ENCODE measurements around the gene CFAP57. TPM values are rescaled to one million over a fixed set of nuclear protein-coding genes. Genes with fewer than 3 reads are reported as not detected.
A peak's percentile ranks its signal among the peaks of the same experiment; 100 is the strongest.

CFAP57 gene
- total RNA-seq, 1 donor from 2014 or later, result 0.27 TPM

- Mint-ChIP-seq H3K36me3 (peaks cover 6% of the 10 kb centered on the region), H3K4me3 (no peak overlapping the region), H3K4me1 (peaks cover 9% of the 10 kb centered on the region), H3K27me3 (ENCODE audit: low read depth) (no peaks in the 10 kb centered on the region), H3K27ac (no peak overlapping the region), H3K9me3 (peaks cover 29% of the 10 kb centered on the region)
- TF ChIP-seq CTCF (IDR thresholded peaks at IDR 0.05; ENCODE audit: unreplicated experiment), result no peak
- no peak for DNase-seq (ENCODE audit: low spot score in 2 of 2, unreplicated experiment in 2 of 2)
Measured at GRCh38 chr1:43194509-43194908, 22.4 kb downstream of the CFAP57 start.

- no peak for DNase-seq (ENCODE audit: low spot score in 2 of 2, unreplicated experiment in 2 of 2)
- Mint-ChIP-seq H3K4me3 (no peak overlapping the region), H3K27me3 (ENCODE audit: low read depth) (no peaks in the 10 kb centered on the region), H3K27ac (no peak overlapping the region), H3K4me1 (peaks cover 9% of the 10 kb centered on the region), H3K9me3 (peaks cover 10% of the 10 kb centered on the region), H3K36me3 (peaks cover 2% of the 10 kb centered on the region)
- TF ChIP-seq CTCF (IDR thresholded peaks at IDR 0.05; ENCODE audit: unreplicated experiment), result no peak
Measured at GRCh38 chr1:43197343-43198127, 25.4 kb downstream of the CFAP57 start.

- H3K27me3 Mint-ChIP-seq (ENCODE audit: low read depth), result no peaks in the 10 kb centered on the region
- no peak overlapping the region for H3K27ac Mint-ChIP-seq
- H3K4me3 Mint-ChIP-seq, result no peak overlapping the region
- no peak for TF ChIP-seq CTCF (IDR thresholded peaks at IDR 0.05; ENCODE audit: unreplicated experiment)
- H3K36me3 Mint-ChIP-seq, result peaks cover 9% of the 10 kb centered on the region
- peaks cover 9% of the 10 kb centered on the region for H3K4me1 Mint-ChIP-seq
- DNase-seq (ENCODE audit: low spot score in 2 of 2, unreplicated experiment in 2 of 2), result no peak
- peaks cover 14% of the 10 kb centered on the region for H3K9me3 Mint-ChIP-seq
Measured at GRCh38 chr1:43199093-43199726, 27.1 kb downstream of the CFAP57 start.

GRCh38 chr1:43203859-43204258, 31.7 kb downstream of the CFAP57 start:
- no peak for DNase-seq (ENCODE audit: low spot score in 2 of 2, unreplicated experiment in 2 of 2)
- peaks cover 9% of the 10 kb centered on the region for H3K36me3 Mint-ChIP-seq
- H3K9me3 Mint-ChIP-seq, result peaks cover 10% of the 10 kb centered on the region
- no peak overlapping the region for H3K27ac Mint-ChIP-seq
- H3K4me3 Mint-ChIP-seq, result no peak overlapping the region
- H3K4me1 Mint-ChIP-seq, result peaks cover 27% of the 10 kb centered on the region
- H3K27me3 Mint-ChIP-seq (ENCODE audit: low read depth), result no peaks in the 10 kb centered on the region
- TF ChIP-seq CTCF (IDR thresholded peaks at IDR 0.05; ENCODE audit: unreplicated experiment), result no peak

GRCh38 chr1:43204394-43204793, 32.3 kb downstream of the CFAP57 start:
- Mint-ChIP-seq H3K27me3 (ENCODE audit: low read depth) (no peaks in the 10 kb centered on the region), H3K9me3 (peaks cover 10% of the 10 kb centered on the region), H3K4me1 (peaks cover 27% of the 10 kb centered on the region), H3K36me3 (peaks cover 9% of the 10 kb centered on the region), H3K27ac (peak overlapping the region; percentile 40), H3K4me3 (no peak overlapping the region)
- no peak for DNase-seq (ENCODE audit: low spot score in 2 of 2, unreplicated experiment in 2 of 2)
- TF ChIP-seq CTCF (IDR thresholded peaks at IDR 0.05; ENCODE audit: unreplicated experiment), result no peak

Data from mesothelial cell of epicardium (in vitro differentiated cells).